A549 treated with CORT108297 at 1 μM for 4 hours (cell line): ENCODE measurements around the gene HIRIP3. TPM values are rescaled to one million over a fixed set of nuclear protein-coding genes. Genes with fewer than 3 reads are reported as not detected.

Experiments
- total RNA-seq: library from RNA; stranded (reverse); fragments of 200-300 nt; extraction: Qiagen RNA extraction; gene quantifications from 5 replicates; pipeline ENCODE4 v1.2.3, GENCODE V29; 2022

HIRIP3 gene
- 13.5 to 17.8 TPM (median 15.3 TPM) in 5 replicates for total RNA-seq

GRCh38 chr16:29995324-29995910 lies at the start of gene HIRIP3:
Gene HIRIP3 (minus strand): TSS chr16:29995617. CDS start chr16:29995605, 12 bp downstream.

GRCh38 chr16:30030841-30031413 lies 35.5 kb upstream of the HIRIP3 start, which contains the start of gene TLCD3B:
Gene TLCD3B (minus strand): TSS chr16:30031271. CDS start chr16:30030527, 744 bp downstream.

GRCh38 chr16:30022887-30023286 lies 27.5 kb upstream of the HIRIP3 start, which contains the start of gene C16orf92:
Gene C16orf92 (plus strand): TSS chr16:30023198. CDS start chr16:30023341, 143 bp downstream.

GRCh38 chr16:30010844-30011713 lies 15.7 kb upstream of the HIRIP3 start, which contains the start of gene DOC2A:
Gene DOC2A (minus strand): TSS chr16:30011027. CDS start chr16:30010222, 805 bp downstream.

GRCh38 chr16:29995911-29996765 lies 721 bp upstream of the HIRIP3 start, which contains the start of gene INO80E:
Gene INO80E (plus strand): TSS chr16:29996241. CDS start chr16:29996311, 70 bp downstream.

GRCh38 chr16:29973384-29974246 lies 21.8 kb downstream of the HIRIP3 start, which contains the start of gene TAOK2:
Gene TAOK2 (plus strand): TSS chr16:29973868. CDS start chr16:29977773, 3,905 bp downstream.

GRCh38 chr16:29961479-29962343 lies 33.7 kb downstream of the HIRIP3 start, which contains the start of gene TMEM219:
Gene TMEM219 (plus strand): TSS chr16:29962079. CDS start chr16:29963144, 1,065 bp downstream.

Other genes starting within 250 kb of the HIRIP3 start
- gene C16orf54, start 249.6 kb downstream of the HIRIP3 start, total RNA-seq, result not detected in 5 replicates
- gene ZG16, start 217.4 kb downstream of the HIRIP3 start, total RNA-seq, result not detected in 5 replicates
- gene KIF22, start 204.9 kb downstream of the HIRIP3 start, total RNA-seq, result 81.0 to 104 TPM (median 94.7 TPM) in 5 replicates
- 150 to 192 TPM (median 180 TPM) in 5 replicates for gene MAZ, start 189.1 kb downstream of the HIRIP3 start, total RNA-seq
- gene PRRT2, start 183.4 kb downstream of the HIRIP3 start, total RNA-seq, result 0.24 to 0.51 TPM (median 0.30 TPM) in 5 replicates
- gene PAGR1, start 179.5 kb downstream of the HIRIP3 start, total RNA-seq, result 42.7 to 48.5 TPM (median 46.7 TPM) in 5 replicates
- 111 to 140 TPM (median 130 TPM) in 5 replicates for gene MVP, start 175.2 kb downstream of the HIRIP3 start, total RNA-seq
- gene CDIPT, start 132.4 kb downstream of the HIRIP3 start, total RNA-seq, result 64.0 to 105 TPM (median 103 TPM) in 5 replicates
- 16.9 to 23.6 TPM (median 21.7 TPM) in 5 replicates for gene SEZ6L2, start 96.1 kb downstream of the HIRIP3 start, total RNA-seq
- gene ASPHD1, start 95.1 kb downstream of the HIRIP3 start, total RNA-seq, result 16.3 to 30.7 TPM (median 27.0 TPM) in 5 replicates
- gene KCTD13, start 69.4 kb downstream of the HIRIP3 start, total RNA-seq, result 14.2 to 21.4 TPM (median 19.0 TPM) in 5 replicates
- gene TMEM219, start 33.5 kb downstream of the HIRIP3 start, total RNA-seq, result 78.2 to 104 TPM (median 102 TPM) in 5 replicates
- 24.7 to 36.8 TPM (median 34.0 TPM) in 5 replicates for gene TAOK2, start 21.7 kb downstream of the HIRIP3 start, total RNA-seq
- gene INO80E, start 624 bp upstream of the HIRIP3 start, total RNA-seq, result 107 to 127 TPM (median 109 TPM) in 5 replicates
- gene DOC2A, start 15.4 kb upstream of the HIRIP3 start, total RNA-seq, result 1.7 to 3.3 TPM (median 2.7 TPM) in 5 replicates
- gene C16orf92, start 27.6 kb upstream of the HIRIP3 start, total RNA-seq, result not detected in 5 replicates
- gene TLCD3B, start 35.7 kb upstream of the HIRIP3 start, total RNA-seq, result 0.23 to 0.58 TPM (median 0.42 TPM) in 5 replicates
- gene ALDOA, start 70.1 kb upstream of the HIRIP3 start, total RNA-seq, result 1,632 to 1,949 TPM (median 1,887 TPM) in 5 replicates
- 130 to 155 TPM (median 149 TPM) in 5 replicates for gene PPP4C, start 80.4 kb upstream of the HIRIP3 start, total RNA-seq
- gene TBX6, start 96.3 kb upstream of the HIRIP3 start, total RNA-seq, result 0.08 to 0.34 TPM (median 0.29 TPM) in 5 replicates
- gene YPEL3, start 100.6 kb upstream of the HIRIP3 start, total RNA-seq, result 6.0 to 12.1 TPM (median 10.9 TPM) in 5 replicates
- gene GDPD3, start 117.9 kb upstream of the HIRIP3 start, total RNA-seq, result 1.2 to 3.0 TPM (median 1.8 TPM) in 5 replicates
- gene MAPK3, start 127.6 kb upstream of the HIRIP3 start, total RNA-seq, result 31.0 to 37.4 TPM (median 35.7 TPM) in 5 replicates
- 2.6 to 3.7 TPM (median 2.8 TPM) in 5 replicates for gene CORO1A, start 188.0 kb upstream of the HIRIP3 start, total RNA-seq
- 128 to 240 TPM (median 221 TPM) in 5 replicates for gene BOLA2B, start 198.0 kb upstream of the HIRIP3 start, total RNA-seq
- 11.1 to 23.3 TPM (median 17.7 TPM) in 5 replicates for gene SLX1A, start 198.3 kb upstream of the HIRIP3 start, total RNA-seq
- gene SULT1A3, start 203.6 kb upstream of the HIRIP3 start, total RNA-seq, result 6.1 to 13.7 TPM (median 8.6 TPM) in 5 replicates